GM21390 (cell line): Measurements from ENCODE around the gene CELA2A.
A peak's percentile ranks its signal among the peaks of the same experiment; 100 is the strongest.
"Not testable (repeated sequence)": the region's sequence is repeated elsewhere in the genome, so short reads cannot be mapped to it uniquely, and the experiment has no call there.

Experiments used
- ATAC-seq: cut with Tn5 transposase; IDR thresholded peaks from one replicate; pipeline ENCODE4 v1.9.1; 2021; ENCODE audit not compliant: unreplicated experiment

The CELA2A gene

DNA sequence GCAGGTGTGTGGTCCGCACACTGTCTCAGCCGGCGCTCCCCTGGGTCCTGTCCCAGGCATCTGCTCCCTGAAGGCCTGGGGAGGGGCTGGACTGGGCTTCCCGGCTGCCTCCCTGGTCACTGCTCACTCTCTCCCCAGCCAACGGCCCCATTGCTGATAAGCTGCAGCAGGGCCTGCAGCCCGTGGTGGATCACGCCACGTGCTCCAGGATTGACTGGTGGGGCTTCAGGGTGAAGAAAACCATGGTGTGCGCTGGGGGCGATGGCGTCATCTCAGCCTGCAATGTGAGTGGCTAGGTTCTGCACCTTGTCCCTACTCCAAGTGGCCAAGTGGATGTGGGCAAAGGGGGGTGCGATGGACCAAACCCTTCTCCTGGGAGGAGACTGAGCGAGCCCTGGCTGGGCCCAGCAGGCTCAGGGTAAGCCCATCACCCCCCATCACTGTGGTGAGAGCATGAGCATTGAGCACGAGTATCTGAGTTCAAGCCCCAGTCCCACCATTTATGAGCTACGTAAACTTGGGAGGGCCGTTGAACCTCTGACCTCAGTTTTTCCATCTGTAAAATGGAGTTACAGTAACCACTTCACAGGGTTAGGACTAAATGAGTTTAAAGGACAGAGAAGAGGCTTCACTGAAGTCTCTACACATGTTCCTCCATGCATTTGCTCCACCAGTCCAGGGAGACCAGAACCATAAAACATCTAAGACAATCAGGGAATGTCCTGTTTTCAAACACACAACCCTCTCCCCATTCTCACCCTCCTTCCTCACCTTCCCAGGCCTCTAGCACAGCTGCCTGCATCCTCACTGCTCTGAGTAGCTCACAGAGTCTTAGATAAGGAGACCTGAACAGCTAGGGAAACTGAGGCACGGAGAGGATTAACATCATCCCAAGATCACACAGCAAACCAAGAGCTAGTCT, 11.8 kb upstream of the CELA2A start:
- no peak for ATAC-seq

DNA sequence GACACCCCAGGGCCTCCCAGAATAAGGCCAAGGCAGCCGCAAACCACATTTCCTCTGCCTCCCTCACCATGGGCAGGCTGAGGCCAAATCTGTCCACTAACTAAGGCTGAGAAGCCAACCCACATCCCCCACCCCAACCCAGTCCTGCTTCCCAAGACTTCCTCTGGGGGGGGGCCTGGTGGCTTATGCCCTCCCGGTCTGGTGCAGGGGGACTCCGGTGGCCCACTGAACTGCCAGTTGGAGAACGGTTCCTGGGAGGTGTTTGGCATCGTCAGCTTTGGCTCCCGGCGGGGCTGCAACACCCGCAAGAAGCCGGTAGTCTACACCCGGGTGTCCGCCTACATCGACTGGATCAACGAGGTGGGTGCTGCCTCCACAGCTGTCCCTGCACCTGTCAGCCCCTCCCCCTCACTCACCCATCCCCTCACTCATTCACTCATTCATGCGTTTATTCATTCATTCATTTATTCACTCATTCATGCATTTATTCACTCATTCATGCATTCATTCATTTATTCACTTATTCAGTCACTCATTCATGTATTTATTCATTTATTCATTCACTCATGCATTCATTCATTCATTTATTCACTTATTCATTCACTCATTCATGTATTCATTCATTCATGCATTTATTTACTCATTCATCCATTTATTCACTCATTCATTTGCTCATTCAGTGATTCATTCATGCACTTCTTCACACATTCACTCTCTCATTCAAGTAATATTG, 11.0 kb upstream of the CELA2A start:
- no peak for ATAC-seq

DNA sequence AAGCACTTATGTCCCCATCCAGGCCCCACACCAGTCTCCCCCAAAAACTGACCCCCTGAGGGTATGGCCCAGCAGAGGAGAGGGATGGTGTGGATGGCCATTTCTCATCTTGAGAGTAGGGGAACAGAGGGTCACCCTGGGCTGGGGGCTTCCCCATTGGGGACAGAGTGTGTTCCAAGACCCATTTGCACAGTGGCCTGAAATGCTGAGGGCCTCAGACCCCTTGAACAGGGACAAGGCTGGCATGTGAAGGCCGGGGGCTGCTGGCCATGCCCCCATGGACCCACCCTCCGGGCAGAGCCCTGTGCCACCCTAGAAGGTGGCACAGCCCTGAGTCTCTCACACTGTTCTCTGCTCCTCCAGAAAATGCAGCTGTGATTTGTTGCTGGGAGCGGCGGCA, 10.3 kb upstream of the CELA2A start:
- ATAC-seq: no peak

DNA sequence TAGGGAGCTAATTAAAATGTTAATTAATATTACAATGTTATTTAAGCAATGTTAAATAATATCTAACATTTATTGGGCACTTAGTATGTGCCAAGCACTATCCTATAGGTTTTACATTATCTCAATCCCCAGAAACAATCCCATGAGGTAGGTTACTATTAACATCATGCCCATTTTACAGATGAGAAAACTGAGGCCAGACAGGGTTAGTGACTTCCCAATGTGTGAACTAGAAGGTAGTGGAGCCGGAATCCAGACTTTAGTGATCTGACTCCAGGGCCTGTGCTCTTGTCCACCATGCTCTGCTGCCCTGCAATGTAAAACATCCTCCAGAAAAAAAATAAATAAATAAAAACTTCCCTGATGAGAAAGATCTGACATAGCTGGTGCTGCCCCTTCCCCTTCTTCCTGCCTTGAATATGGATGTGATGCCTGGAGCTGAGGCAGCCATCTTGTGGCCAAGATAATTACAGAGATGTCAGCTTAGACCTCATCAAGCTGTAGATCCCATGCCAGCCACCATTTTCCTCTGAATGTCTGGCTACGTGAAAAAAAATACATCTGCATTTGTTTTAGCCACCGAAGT, 7.6 kb upstream of the CELA2A start:
- ATAC-seq: no peak

DNA sequence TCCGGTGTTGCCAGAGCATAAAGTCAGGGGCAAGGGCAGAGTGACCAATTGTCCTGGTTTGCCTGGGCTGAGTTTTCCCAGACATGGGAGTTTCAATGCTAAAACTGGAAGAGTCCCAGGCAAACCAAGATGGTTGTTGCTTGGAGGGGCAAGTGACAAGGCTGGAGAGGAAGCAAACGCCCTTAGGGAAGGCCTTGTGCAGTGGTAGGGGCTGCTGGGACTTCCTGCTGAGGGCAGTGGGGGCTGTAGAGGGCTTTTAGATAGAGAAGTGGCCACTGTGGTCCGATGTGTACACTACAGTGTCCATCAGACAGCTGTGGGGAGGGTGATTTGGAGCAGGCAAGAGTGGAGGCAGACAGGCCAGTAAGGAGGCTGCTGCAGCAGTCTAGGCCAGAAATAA, 7.0 kb upstream of the CELA2A start:
- ATAC-seq: no peak

DNA sequence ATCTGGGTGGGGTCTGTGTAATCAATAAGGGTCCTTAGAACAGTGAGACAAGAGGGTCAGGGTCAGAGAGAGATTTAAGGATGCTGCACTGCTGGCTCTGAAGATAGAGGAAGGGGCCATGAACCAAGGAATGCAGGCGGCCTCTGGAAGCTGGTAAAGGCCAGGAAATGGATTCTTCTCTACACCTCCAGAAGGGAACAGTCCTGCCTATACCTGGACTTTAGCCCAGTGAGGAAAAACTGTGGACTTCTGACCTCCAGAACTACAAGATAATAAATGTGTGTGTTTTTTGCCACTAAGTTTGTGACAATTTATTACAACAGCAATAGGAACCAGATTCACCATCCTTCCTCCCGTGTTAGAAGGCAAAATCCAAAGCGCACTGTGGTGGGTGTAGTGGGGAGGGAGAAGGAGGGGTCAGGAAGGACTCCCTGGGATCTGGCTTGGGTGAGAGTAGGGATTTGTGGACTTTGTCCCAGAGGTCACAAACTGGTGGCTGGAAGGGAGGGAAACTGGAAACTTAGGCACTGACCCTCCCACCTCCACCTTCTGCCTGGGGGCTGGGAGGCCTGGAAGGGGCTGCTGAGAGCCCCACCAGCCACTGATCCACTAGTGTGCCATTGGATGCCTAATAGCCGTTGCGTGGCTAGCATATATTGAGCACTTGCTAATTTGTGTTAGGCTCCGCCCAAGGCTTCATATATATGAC, 5.4 kb upstream of the CELA2A start:
- ATAC-seq: no peak

DNA sequence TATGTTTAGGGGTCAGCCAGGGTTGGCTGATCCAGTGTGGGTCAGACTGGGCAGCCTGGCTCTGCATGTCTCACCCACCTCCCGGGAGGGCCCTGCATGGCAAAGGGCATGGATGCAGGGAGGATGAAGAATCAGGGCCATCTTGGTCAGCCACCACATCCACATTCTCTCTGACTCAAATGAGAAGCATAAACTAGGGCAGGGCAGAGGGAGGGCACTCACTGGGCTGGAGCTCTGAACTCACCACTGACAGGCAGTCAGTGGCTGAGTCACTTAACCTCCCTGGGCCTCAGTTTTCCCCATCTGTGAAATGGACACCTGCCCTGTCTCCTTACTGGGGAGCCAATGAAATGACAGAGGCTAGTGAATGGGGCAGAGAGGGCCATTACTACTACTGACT, 4.3 kb upstream of the CELA2A start:
- ATAC-seq: no peak

DNA sequence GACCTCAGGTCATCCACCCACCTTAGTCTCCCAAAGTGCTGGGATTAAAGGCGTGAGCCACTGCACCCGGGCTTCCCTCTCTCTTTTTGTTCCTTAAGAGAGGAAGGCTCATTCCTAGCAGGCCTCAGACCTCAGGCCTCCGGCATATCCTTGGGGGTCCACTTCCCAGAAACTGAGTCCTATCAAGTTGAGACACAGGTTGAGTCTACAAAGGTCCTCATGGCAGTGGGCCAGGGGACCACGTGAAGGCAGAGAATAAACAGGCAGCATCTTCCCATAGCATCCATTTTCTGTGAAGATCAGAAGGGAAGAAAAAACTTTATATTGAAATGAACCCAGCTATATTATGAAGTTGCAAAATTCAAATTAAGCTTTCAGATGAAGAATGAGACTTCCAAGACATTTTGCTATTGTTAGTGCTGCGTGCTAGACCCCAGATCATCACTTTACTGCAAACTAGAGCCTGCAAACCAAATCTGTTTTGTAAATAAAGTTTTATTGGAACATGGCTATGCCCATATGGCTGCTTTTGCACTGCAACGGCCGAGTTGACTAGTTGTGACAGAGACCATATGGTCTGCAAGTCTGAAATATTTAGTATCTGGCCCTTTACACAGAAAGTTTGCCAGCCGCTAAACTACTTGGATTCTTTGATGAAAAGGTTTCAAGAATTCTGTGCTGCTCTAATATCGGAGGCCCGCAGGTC, 3.5 kb upstream of the CELA2A start:
- ATAC-seq: no peak

DNA sequence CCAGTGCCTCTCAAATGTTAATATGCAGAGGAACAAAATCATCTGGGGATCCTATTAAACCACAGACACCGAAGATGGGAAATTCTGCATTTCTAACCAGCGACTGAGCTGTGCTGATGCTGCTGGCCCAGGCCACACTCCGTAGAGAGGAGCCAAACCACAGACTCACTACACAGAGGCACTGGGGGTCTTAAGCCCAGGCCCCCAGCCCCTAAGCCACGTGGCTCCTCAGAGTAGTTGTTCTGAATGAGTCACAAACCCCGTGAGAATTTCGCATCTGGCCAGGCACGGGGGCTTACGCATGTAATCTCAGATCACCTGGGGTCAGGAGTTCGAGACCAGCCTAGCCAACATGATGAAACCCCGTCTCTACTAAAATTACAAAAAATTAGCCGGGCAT, 2.8 kb upstream of the CELA2A start:
- ATAC-seq: no peak

DNA sequence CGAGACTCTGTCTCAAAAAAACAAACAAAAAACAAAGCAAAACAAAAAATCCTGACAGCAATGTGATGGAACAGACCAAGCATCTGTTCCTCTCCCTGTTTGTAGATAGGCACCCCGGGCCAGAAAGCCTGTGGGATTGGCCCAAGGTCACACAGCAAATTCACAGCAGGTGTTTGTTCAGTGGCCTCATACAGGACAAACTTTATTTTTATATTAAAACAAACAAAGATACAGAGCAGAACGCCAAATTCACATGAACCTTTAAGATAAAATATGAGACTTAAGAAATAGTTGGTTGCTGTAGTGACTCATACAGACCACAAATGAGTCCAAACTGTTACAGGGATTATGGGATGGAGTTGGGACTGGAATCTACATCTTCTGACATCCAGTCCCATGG, 2.3 kb upstream of the CELA2A start:
- ATAC-seq: no peak

DNA sequence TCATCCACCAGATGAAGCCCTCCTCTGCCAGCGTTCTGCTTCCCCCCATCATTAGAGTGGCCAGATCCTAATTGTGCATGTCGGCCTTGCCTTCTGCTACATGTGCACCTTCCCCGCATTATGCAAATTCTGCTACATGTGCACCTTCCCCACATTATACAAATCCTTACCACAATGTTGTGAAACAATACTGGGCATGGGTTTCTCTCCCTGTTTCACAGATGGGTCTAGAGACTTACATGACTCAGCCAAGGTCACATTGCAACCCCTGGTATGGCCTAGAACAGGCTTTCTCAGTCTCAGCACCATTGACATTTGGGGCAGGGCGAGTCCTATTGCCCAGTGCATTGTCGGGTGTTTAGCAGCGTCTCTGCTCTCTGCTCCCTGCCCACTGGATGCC, 1.0 kb upstream of the CELA2A start:
- ATAC-seq: peak; percentile 66

DNA sequence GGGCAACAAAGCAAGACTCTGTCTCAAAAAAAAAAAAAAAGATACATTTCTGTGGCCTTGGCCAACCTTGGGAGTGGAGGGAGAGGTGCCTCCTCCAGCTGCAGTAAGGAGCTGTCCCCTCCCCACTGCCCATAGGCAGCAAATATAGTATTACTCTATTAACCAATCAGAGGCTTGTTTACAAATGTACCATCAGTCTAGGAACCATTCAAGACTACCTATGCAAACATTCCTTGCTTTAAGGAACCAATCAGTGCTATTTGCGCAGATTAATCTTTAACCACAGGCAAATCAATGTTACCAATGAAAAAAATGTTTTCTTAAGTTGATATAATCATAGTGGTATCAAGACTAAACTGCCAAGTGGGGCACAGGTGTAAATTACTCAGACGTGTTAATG, 1.1 kb downstream of the CELA2A start:
- ATAC-seq: no peak

DNA sequence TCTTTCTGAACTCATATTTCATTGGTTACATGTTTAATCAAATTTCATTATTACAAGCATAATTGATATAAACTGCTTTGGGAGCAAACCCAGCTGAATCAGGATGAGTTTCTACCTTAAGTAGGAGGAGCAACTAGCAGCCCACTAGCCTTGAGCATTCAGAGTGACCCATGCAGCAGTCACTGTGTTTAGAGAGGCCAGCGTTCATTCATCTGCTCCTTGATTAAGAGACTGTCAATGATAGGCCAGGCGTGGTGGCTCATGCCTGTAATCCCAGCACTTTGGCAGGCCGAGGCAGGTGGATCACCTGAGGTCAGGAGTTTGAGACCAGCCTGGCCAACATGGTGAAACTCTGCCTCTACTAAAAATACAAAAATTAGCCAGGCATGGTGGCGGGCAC, 1.9 kb downstream of the CELA2A start:
- ATAC-seq: not testable (repeated sequence)

DNA sequence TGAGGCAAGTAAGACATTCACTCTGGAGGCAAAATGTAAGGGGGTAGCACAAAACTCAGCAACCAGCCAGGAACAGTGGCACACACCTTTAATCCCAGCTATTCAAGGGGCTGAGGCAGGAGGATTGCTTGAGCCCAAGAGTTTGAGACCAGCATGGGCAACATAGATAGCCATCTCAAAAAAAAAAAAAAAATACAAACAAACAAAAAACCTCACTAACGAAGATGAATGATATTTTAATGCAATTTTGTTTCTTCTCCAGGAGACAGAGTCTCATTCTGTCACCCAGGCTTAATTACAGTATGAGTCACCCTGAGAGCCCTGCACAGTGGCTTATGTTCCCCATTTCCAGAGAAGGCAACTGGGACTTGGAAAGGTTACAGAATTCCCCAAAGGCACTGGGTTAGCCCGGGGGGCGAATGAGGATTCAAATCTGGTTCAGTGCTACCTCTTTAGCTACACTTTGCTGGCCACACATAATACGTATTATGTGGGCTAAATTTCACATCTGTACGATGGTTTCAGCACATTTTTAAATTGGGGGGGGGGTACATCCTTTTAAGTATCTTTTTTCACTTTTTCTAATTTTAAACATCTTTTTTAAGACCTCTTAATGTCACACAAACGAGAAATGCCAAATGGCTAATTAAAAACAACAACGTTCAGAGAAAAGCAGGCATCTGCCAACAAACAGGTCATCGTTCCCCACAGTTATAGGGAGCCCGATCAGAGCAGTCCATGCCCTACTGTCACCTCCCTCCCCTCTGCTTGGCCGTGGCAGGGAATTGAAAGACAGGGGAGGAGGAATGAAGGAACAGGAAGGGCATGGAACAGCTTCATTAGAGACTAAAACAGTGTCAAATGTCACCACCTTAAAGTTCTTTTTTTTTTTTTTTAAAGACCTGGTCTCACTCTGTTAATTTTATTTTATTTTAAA, 3.5 kb downstream of the CELA2A start:
- no peak for ATAC-seq

DNA sequence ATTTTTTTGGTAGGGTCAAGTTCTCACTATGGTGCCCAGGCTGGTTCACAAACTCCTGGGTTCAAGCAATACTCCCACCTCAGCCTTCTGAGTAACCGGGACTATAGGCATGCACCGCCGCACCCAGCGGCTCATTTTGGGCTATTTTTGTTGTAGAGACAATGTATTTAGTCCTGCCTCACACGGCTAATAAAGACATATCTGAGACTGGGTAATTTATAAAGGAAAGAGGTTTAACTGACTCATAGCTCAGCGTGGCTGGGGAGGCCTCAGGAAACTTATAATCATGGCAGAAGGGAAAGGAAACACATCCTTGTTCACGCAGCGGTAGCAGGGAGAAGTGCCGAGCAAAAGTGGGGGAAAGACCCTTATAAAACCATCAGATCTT, 4.2 kb downstream of the CELA2A start:
- no peak for ATAC-seq

DNA sequence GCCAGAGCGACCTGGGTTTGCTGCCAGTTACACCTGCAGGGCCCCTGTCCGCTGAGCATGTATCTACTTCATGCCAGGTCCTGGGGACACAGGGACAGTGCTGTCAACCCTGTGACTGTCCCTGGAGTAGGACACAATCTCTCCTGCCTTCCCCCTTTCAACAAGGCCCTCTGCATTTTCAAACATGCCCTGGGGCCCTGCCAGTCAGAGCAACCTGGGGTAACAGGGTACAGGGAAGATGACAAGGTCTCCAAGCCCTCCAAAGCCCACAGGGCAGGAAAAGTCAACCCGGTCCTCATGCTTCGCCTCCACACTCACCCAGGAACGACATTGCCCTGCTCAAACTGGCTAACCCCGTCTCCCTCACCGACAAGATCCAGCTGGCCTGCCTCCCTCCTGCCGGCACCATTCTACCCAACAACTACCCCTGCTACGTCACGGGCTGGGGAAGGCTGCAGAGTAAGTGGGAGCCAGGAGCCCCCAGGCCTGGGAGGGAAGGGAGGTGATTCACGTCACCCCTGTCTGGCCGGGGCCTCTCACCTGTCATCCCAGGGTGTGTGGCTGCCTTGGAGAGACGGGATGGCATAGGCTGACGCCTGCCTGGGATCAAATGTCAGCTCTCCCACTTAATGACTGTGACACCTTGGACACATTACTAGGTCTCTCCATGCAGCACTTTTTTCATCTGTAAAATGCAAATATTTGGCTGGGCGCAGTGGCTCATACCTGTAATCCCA, 6.7 kb downstream of the CELA2A start:
- ATAC-seq: not testable (repeated sequence)

DNA sequence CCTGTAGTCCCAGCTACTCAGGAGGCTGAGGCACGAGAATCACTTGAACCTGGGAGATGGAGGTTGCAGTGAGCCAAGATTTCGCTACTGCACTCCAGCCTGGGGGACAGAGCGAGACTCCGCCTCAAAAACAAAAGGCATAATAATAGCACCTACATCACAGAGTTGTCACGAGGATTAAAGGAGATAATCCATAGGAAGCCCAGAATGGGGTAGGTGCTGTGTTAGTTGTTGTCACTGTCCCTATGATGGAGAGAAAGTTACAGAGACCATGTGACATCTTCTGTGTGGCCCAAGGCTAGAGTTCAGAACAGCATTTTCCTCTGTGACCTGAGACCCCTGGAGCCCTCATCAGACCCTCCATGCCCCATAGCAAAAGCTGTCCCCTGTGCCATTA, 7.4 kb downstream of the CELA2A start:
- ATAC-seq: not testable (repeated sequence)

DNA sequence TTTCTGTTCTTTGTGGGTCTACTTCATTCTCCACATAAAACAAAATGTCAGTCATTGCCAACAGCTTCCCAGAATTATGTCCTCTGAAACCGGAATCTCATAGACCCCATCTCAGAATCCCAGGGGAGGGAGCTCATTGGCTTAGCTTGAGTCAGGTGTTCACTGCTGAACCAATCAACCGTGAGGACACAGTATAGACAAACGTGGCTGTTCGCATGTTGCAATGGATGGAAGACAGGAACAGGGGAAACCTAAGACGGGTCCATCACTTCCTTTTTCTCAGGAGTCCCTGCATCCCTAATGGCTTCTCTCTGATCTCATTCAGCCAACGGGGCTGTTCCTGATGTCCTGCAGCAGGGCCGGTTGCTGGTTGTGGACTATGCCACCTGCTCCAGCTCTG, 9.1 kb downstream of the CELA2A start:
- no peak for ATAC-seq
